HCT116 (cell line): Measurements from ENCODE around the gene APLF.
"Not testable (repeated sequence)": the region's sequence is repeated elsewhere in the genome, so short reads cannot be mapped to it uniquely, and the experiment has no call there.

Experiments used
- CEBPB ChIP-seq: IDR thresholded peaks from 2 replicates; pipeline ENCODE4 v1.6.1; 2012; ENCODE audit warnings: low read depth
- ELF1 ChIP-seq: IDR thresholded peaks from 2 replicates; pipeline ENCODE4 v1.6.1; 2012; ENCODE audit warnings: low read depth, borderline replicate concordance
- EZH2 ChIP-seq: fragments of 200-600 bp; sonication (generic); IDR thresholded peaks from 2 replicates; pipeline ENCODE4 v1.6.1; 2017; ENCODE audit warnings: antibody characterized with exemption, mixed run types
- JUND ChIP-seq: IDR thresholded peaks from 2 replicates; pipeline ENCODE4 v1.6.1; 2012
- POLR2A ChIP-seq: IDR thresholded peaks from 2 replicates; pipeline ENCODE4 v1.7.0; 2011; ENCODE audit warnings: borderline replicate concordance; ENCODE audit not compliant: insufficient read depth, insufficient read length; ENCODE audit errors: extremely low read depth
- POLR2AphosphoS5 ChIP-seq: IDR thresholded peaks from 2 replicates; pipeline ENCODE4 v1.6.1; 2011; ENCODE audit warnings: mild to moderate bottlenecking, low read depth, low read length, moderate library complexity
- RAD21 ChIP-seq: IDR thresholded peaks from 2 replicates; pipeline ENCODE4 v1.6.1; 2012; ENCODE audit warnings: low read depth, mild to moderate bottlenecking
- SIN3A ChIP-seq: IDR thresholded peaks from 2 replicates; pipeline ENCODE4 v1.6.1; 2012; ENCODE audit warnings: low read depth
- YY1 ChIP-seq: IDR thresholded peaks from 2 replicates; pipeline ENCODE4 v1.6.1; 2011; ENCODE audit warnings: low read length, low read depth, moderate library complexity, mild to moderate bottlenecking; ENCODE audit not compliant: insufficient replicate concordance; ENCODE audit errors: extremely low read depth
- TF ChIP-seq, protein P1 (sequence below), 3 experiments: fragments of 200-600 bp in 1 of 3; sonication (generic) in 1 of 3; IDR thresholded peaks in 2 of 3; conservative IDR thresholded peaks in 1 of 3; 2 replicates each; pipeline ENCODE4 v1.5.1; 2012 to 2017; ENCODE audit warnings: low read depth in 2 of 3, low read length in 2 of 3, antibody characterized with exemption in 1 of 3, borderline replicate concordance in 1 of 3, control low read depth in 1 of 3, mild to moderate bottlenecking in 1 of 3, mixed read lengths in 1 of 3, mixed run types in 1 of 3, moderate library complexity in 1 of 3; ENCODE audit not compliant: insufficient read depth in 1 of 3
- TF ChIP-seq, protein P2 (sequence below): IDR thresholded peaks from 2 replicates; pipeline ENCODE4 v1.6.1; 2012

DNA sequence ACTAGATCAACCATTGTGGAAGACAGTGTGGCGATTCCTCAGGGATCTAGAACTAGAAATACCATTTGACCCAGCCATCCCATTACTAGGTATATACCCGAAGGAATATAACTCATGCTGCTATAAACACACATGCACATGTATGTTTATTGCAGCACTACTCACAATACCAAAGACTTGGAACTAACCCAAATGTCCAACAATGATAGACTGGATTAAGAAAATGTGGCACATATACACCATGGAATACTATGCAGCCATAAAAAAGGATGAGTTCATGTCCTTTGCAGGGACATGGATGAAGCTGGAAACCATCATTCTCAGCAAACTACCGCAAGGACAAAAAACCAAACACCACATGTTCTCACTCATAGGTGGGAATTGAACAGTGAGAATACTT lies 133.1 kb downstream of the APLF start:
- not testable (repeated sequence) for TF ChIP-seq POLR2AphosphoS5, RAD21, POLR2A, JUND, YY1, SIN3A, CEBPB, ELF1, EZH2
- TF ChIP-seq, protein P1, sequence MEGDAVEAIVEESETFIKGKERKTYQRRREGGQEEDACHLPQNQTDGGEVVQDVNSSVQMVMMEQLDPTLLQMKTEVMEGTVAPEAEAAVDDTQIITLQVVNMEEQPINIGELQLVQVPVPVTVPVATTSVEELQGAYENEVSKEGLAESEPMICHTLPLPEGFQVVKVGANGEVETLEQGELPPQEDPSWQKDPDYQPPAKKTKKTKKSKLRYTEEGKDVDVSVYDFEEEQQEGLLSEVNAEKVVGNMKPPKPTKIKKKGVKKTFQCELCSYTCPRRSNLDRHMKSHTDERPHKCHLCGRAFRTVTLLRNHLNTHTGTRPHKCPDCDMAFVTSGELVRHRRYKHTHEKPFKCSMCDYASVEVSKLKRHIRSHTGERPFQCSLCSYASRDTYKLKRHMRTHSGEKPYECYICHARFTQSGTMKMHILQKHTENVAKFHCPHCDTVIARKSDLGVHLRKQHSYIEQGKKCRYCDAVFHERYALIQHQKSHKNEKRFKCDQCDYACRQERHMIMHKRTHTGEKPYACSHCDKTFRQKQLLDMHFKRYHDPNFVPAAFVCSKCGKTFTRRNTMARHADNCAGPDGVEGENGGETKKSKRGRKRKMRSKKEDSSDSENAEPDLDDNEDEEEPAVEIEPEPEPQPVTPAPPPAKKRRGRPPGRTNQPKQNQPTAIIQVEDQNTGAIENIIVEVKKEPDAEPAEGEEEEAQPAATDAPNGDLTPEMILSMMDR (IDR thresholded peaks at IDR 0.05 in 2 of 3, conservative IDR thresholded peaks at IDR 0.05 in 1 of 3; ENCODE audit: borderline replicate concordance in 1 of 3, insufficient read depth in 1 of 3, low read depth in 2 of 3, low read length in 2 of 3): not testable (repeated sequence)
- TF ChIP-seq, protein P2, sequence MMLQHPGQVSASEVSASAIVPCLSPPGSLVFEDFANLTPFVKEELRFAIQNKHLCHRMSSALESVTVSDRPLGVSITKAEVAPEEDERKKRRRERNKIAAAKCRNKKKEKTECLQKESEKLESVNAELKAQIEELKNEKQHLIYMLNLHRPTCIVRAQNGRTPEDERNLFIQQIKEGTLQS: not testable (repeated sequence)
